NCI-H2227 (cell line): ENCODE data around the gene ASPN.
A peak's percentile ranks its signal among the peaks of the same experiment; 100 is the strongest.

Experiments used
- DNase-seq: peaks from one replicate; lab custom pipeline; 2025; ENCODE audit not compliant: unreplicated experiment; lab: John Stamatoyannopoulos, UW

Gene ASPN

GRCh38 chr9:92478783-92479182, 3.5 kb downstream of the ASPN start:
- DNase-seq, result no peak

GRCh38 chr9:92476962-92477361, 5.3 kb downstream of the ASPN start:
- no peak for DNase-seq

- no peak for DNase-seq
Observed at GRCh38 chr9:92474587-92474986, 7.7 kb downstream of the ASPN start.

GRCh38 chr9:92468206-92468605, 14.1 kb downstream of the ASPN start:
- DNase-seq, result no peak

GRCh38 chr9:92467511-92467910, 14.8 kb downstream of the ASPN start:
- no peak for DNase-seq

GRCh38 chr9:92467041-92467440, 15.3 kb downstream of the ASPN start:
- no peak for DNase-seq

- no peak for DNase-seq
Observed at GRCh38 chr9:92463984-92464383, 18.3 kb downstream of the ASPN start.

- no peak for DNase-seq
Observed at GRCh38 chr9:92463387-92463786, 18.9 kb downstream of the ASPN start.

- no peak for DNase-seq
Observed at GRCh38 chr9:92457576-92457975, 24.7 kb downstream of the ASPN start.

GRCh38 chr9:92455217-92455616, 27.1 kb downstream of the ASPN start:
- no peak for DNase-seq

GRCh38 chr9:92446536-92446935, 35.8 kb downstream of the ASPN start:
- no peak for DNase-seq

- no peak for DNase-seq
Observed at GRCh38 chr9:92444841-92445240, 37.5 kb downstream of the ASPN start.

- no peak for DNase-seq
Observed at GRCh38 chr9:92440751-92441046, 41.6 kb downstream of the ASPN start.

GRCh38 chr9:92439921-92440750, 42.2 kb downstream of the ASPN start:
- no peak for DNase-seq

GRCh38 chr9:92438900-92439526, 43.3 kb downstream of the ASPN start:
- DNase-seq, result no peak

GRCh38 chr9:92435263-92435662, 47.0 kb downstream of the ASPN start:
- DNase-seq, result no peak

- DNase-seq, result no peak
Observed at GRCh38 chr9:92432972-92433548, 49.2 kb downstream of the ASPN start.

GRCh38 chr9:92432350-92432749, 50.0 kb downstream of the ASPN start:
- DNase-seq, result no peak

- no peak for DNase-seq
Observed at GRCh38 chr9:92429836-92430235, 52.5 kb downstream of the ASPN start.

- peak; percentile 26 for DNase-seq
Observed at GRCh38 chr9:92426501-92427145, 55.7 kb downstream of the ASPN start.

- DNase-seq, result no peak
Observed at GRCh38 chr9:92425474-92425873, 56.8 kb downstream of the ASPN start.

GRCh38 chr9:92424340-92424739, 58.0 kb downstream of the ASPN start, which contains the start of gene OMD:
OMD (minus strand) TSS chr9:92424471; CDS start chr9:92417558, 6,913 bp downstream.
- no peak for DNase-seq
